ENCODE results near the gene FAM83B. TPM values are rescaled to one million over a fixed set of nuclear protein-coding genes. Genes with fewer than 3 reads are reported as not detected.

The FAM83B gene
- total and polyA plus RNA-seq, 4 donors, result 0.63 TPM; not detected in 3

DNA sequence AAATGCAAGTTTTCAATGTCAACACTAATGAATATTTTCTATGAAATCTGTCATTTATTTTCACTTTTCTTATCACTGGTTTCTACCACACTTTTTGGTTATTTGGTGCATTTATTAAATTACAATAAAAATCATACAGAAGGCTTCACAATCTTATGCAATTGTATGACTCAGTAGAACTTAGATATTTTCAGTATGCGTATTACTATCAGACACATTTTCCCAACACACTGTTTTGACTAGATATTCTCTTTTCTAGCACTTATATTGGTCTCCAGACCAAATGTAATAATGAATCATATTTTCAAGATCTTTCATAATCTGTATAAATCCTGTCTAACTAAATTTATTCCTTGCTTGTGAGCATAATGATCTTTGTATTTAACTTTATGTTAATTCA lies 74.1 kb downstream of the FAM83B start:
- ATAC-seq (ENCODE audit: low FRiP score), result no peak
- H3K4me3 ChIP-seq (ENCODE audit: low read length in 2 of 2), result no peak overlapping the region
- no peaks in the 10 kb centered on the region for H3K27me3 ChIP-seq (ENCODE audit: control insufficient read depth in 1 of 2, insufficient read depth in 2 of 2, low read length in 1 of 2)
- 79 to 85% methylated on average over 1 of the region's 1 CpG for WGBS, 2 donors
- H3K27ac ChIP-seq (ENCODE audit: low read depth in 1 of 2, low read length in 2 of 2), result no peak overlapping the region
- DNase-seq, result no peak
- no peaks in the 10 kb centered on the region for H3K4me1 ChIP-seq (ENCODE audit: control insufficient read depth in 1 of 2, insufficient read depth in 2 of 2, low read length in 2 of 2)
- intact Hi-C loops (cut with DNase I), result no loop called here
- H3K9me3 ChIP-seq (ENCODE audit: control insufficient read depth, low read length), result no peaks in the 10 kb centered on the region
- H3K36me3 ChIP-seq (ENCODE audit: control insufficient read depth in 1 of 2, insufficient read depth in 2 of 2, low read length in 1 of 2), result no peaks in the 10 kb centered on the region

DNA sequence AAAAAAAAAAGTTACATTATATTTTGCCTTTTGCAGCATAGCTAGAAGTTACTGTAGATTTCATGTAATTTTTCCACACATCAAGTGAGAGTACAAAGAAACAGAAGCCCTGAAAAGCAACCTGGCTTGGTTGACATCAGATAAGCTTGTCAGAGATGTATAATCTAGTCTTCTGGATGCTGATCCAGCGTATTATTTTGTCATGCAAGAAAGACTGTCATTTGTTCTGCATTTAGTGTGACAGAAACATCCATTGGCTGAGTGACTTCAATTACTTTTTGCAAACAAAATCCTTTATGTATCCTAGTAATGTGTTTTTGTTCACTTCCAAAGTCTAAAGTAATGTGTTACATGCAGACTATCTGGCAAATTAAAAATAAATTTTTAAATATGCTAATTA lies 75.3 kb downstream of the FAM83B start:
- 45 to 55% methylated on average over 1 of the region's 1 CpG for WGBS, 2 donors
- Histone ChIP-seq H3K36me3 (ENCODE audit: control insufficient read depth in 1 of 2, insufficient read depth in 2 of 2, low read length in 1 of 2) (no peaks in the 10 kb centered on the region), H3K27ac (ENCODE audit: low read depth in 1 of 2, low read length in 2 of 2) (no peak overlapping the region), H3K4me1 (ENCODE audit: control insufficient read depth in 1 of 2, insufficient read depth in 2 of 2, low read length in 2 of 2) (no peaks in the 10 kb centered on the region), H3K9me3 (ENCODE audit: control insufficient read depth, low read length) (no peaks in the 10 kb centered on the region), H3K27me3 (ENCODE audit: control insufficient read depth in 1 of 2, insufficient read depth in 2 of 2, low read length in 1 of 2) (no peaks in the 10 kb centered on the region), H3K4me3 (ENCODE audit: low read length in 2 of 2) (no peak overlapping the region)
- DNase-seq (no peak), ATAC-seq (ENCODE audit: low FRiP score) (no peak)
- intact Hi-C loops (cut with DNase I), result no loop called here

DNA sequence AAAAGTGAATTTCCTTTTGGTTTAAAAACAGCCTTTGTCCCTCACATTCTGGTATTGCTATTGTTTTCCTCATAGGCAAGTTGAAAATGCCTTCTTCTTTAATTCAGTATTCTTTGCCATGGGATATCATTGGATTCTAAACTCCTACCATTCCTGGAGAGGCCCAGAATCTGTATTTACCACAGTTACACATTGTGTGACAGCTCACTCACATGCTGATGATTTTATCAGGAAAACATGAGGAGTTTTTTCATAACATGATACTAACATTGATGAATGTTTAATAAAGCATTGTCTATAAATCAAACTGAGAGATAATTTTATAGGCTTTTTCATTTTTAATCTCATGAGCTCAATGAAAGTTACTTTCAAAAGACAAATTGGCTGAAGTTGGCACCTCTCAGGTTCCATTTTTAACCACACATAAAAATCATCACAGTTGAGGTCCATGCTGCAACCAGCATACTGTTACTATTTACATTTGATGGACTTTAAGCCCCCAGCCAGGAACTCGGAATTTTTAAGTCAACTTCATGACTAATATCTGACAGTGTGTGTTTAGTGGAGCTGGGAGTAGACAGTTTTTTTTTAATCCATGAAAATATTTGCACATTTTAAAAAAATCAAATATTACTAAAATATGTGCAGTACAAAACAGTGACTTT lies 82.8 kb downstream of the FAM83B start:
- no peak for ATAC-seq (ENCODE audit: low FRiP score)
- Histone ChIP-seq H3K27me3 (ENCODE audit: control insufficient read depth in 1 of 2, insufficient read depth in 2 of 2, low read length in 1 of 2) (no peaks in the 10 kb centered on the region), H3K36me3 (ENCODE audit: control insufficient read depth in 1 of 2, insufficient read depth in 2 of 2, low read length in 1 of 2) (no peaks in the 10 kb centered on the region), H3K4me3 (ENCODE audit: low read length in 2 of 2) (no peak overlapping the region), H3K27ac (ENCODE audit: low read depth in 1 of 2, low read length in 2 of 2) (no peak overlapping the region), H3K9me3 (ENCODE audit: control insufficient read depth, low read length) (peaks cover 2% of the 10 kb centered on the region), H3K4me1 (ENCODE audit: control insufficient read depth in 1 of 2, insufficient read depth in 2 of 2, low read length in 2 of 2) (no peaks in the 10 kb centered on the region)
- DNase-seq, result no peak
- 9% methylated on average over 1 of the region's 1 CpG for WGBS, 2 donors
- intact Hi-C loops (cut with DNase I), result no loop called here

DNA sequence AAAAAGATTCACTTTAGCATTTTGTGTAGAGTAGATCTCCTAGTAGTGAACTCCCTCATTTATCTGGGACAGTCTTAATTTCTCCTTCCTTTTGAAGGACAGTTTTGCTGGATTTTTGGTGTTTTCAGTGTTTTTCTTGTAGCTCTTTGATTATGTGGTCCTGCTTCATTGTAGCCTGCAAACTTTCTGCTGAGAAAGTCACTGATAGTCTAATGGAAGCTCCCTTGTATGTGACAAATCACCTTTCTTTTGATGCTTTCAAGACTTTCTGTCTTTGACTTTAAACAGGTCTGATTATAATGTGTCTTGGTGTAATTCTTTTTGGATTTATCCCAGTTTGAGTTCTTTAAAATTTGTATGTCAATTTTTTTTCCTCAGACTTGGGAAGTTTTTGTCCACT lies 86.1 kb downstream of the FAM83B start:
- DNase-seq (no peak), ATAC-seq (ENCODE audit: low FRiP score) (no peak)
- H3K36me3 ChIP-seq (ENCODE audit: control insufficient read depth in 1 of 2, insufficient read depth in 2 of 2, low read length in 1 of 2), result no peaks in the 10 kb centered on the region
- H3K4me1 ChIP-seq (ENCODE audit: control insufficient read depth in 1 of 2, insufficient read depth in 2 of 2, low read length in 2 of 2), result no peaks in the 10 kb centered on the region
- H3K27ac ChIP-seq (ENCODE audit: low read depth in 1 of 2, low read length in 2 of 2), result no peak overlapping the region
- intact Hi-C loops (cut with DNase I), result no loop called here
- H3K27me3 ChIP-seq (ENCODE audit: control insufficient read depth in 1 of 2, insufficient read depth in 2 of 2, low read length in 1 of 2), result no peaks in the 10 kb centered on the region
- no peak overlapping the region for H3K4me3 ChIP-seq (ENCODE audit: low read length in 2 of 2)
- H3K9me3 ChIP-seq (ENCODE audit: control insufficient read depth, low read length), result peaks cover 2% of the 10 kb centered on the region

DNA sequence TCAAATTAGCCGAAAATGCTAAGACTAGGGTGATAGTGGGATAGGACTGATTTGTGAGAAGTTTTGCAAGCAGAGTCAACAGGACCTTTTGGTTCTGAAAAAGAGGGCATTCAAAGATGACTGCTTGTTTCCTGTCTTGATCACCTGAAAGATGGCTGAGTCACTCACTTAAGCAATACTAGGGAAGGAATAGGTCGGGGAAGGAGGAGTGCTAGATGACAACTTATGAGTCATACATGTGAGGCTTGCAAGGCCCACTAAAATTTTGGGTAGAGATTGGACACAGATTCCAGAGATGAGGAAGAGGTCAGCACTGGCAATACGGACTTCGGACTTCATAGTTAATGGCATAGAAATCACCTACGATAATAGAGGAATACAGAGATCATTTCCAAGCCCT lies 89.2 kb downstream of the FAM83B start:
- Histone ChIP-seq H3K27ac (ENCODE audit: low read depth in 1 of 2, low read length in 2 of 2) (no peak overlapping the region), H3K4me1 (ENCODE audit: control insufficient read depth in 1 of 2, insufficient read depth in 2 of 2, low read length in 2 of 2) (no peaks in the 10 kb centered on the region), H3K36me3 (ENCODE audit: control insufficient read depth in 1 of 2, insufficient read depth in 2 of 2, low read length in 1 of 2) (no peaks in the 10 kb centered on the region), H3K9me3 (ENCODE audit: control insufficient read depth, low read length) (peaks cover 2% of the 10 kb centered on the region), H3K4me3 (ENCODE audit: low read length in 2 of 2) (no peak overlapping the region), H3K27me3 (ENCODE audit: control insufficient read depth in 1 of 2, insufficient read depth in 2 of 2, low read length in 1 of 2) (no peaks in the 10 kb centered on the region)
- no peak for ATAC-seq (ENCODE audit: low FRiP score)
- WGBS, 2 donors, result 91 to 93% methylated on average over 5 of the region's 5 CpGs
- intact Hi-C loops (cut with DNase I), result no loop called here
- DNase-seq, result no peak

DNA sequence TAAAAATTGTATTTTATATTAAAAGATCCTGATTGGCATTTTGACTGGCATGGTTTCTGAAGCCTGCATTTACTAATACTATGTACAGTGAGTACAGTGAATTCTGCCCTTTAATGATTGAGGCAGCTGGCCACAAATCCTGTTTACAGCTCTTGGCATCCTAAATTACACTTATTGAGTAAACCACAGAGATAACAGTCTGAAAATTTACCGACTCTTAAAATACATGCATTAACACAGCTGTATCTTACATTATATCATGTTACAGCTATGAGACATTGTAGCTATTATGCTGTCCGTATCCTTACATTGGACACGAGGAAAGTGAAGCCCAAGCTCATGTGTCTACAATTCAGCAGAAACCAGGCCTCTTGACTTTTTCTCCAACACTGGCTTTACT lies 90.8 kb downstream of the FAM83B start:
- ATAC-seq (ENCODE audit: low FRiP score) (no peak), DNase-seq (no peak)
- intact Hi-C loops (cut with DNase I), result no loop called here
- Histone ChIP-seq H3K27me3 (ENCODE audit: control insufficient read depth in 1 of 2, insufficient read depth in 2 of 2, low read length in 1 of 2) (no peaks in the 10 kb centered on the region), H3K4me3 (ENCODE audit: low read length in 2 of 2) (no peak overlapping the region), H3K36me3 (ENCODE audit: control insufficient read depth in 1 of 2, insufficient read depth in 2 of 2, low read length in 1 of 2) (no peaks in the 10 kb centered on the region), H3K9me3 (ENCODE audit: control insufficient read depth, low read length) (peaks cover 2% of the 10 kb centered on the region), H3K4me1 (ENCODE audit: control insufficient read depth in 1 of 2, insufficient read depth in 2 of 2, low read length in 2 of 2) (no peaks in the 10 kb centered on the region), H3K27ac (ENCODE audit: low read depth in 1 of 2, low read length in 2 of 2) (no peak overlapping the region)
- 87% methylated on average over 3 of the region's 3 CpGs for WGBS, 2 donors

DNA sequence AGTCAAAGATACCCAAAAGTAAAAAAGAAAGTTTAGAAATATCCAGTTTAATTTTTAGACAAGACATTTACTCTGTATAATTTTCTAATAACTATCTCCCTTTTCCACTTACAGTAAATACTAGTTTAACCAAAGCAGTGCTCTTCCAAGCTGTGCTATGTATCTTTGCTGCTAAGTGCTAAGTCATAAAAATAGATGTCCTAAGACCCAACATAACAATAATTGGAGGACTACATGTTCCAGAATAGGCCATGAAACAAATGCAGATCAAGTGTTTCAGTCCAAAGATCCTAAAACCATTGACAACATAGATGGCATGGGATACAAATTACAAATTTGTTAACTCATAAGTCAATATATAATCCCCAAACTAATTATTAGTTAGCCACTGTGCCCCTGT lies 111.1 kb downstream of the FAM83B start:
- H3K9me3 ChIP-seq (ENCODE audit: control insufficient read depth, low read length), result peaks cover 4% of the 10 kb centered on the region
- intact Hi-C loops (cut with DNase I), result no loop called here
- ATAC-seq (ENCODE audit: low FRiP score) (no peak), DNase-seq (no peak)
- no peak overlapping the region for H3K4me3 ChIP-seq (ENCODE audit: low read length in 2 of 2)
- H3K27ac ChIP-seq (ENCODE audit: low read depth in 1 of 2, low read length in 2 of 2), result no peak overlapping the region
- H3K4me1 ChIP-seq (ENCODE audit: control insufficient read depth in 1 of 2, insufficient read depth in 2 of 2, low read length in 2 of 2), result no peaks in the 10 kb centered on the region
- H3K36me3 ChIP-seq (ENCODE audit: control insufficient read depth in 1 of 2, insufficient read depth in 2 of 2, low read length in 1 of 2), result no peaks in the 10 kb centered on the region
- no peaks in the 10 kb centered on the region for H3K27me3 ChIP-seq (ENCODE audit: control insufficient read depth in 1 of 2, insufficient read depth in 2 of 2, low read length in 1 of 2)

DNA sequence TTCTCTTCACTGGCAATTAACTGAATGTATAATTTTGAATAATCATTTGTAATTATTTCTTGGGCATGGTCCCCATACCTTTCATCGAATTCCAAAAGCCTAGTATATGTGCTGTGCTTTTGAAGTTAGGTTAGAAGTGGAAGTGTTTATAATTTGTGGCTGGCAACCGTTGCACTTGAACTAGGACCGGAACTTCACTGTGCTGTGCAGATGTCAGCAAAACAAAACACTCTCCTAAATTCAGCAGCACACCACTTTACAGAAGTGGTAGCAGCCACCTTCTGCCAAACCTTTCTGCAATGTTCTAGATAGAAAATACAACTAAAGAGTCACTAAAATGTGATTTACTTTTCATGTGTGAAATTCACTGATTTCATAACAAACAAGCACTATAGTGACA lies 111.9 kb downstream of the FAM83B start:
- no peaks in the 10 kb centered on the region for H3K4me1 ChIP-seq (ENCODE audit: control insufficient read depth in 1 of 2, insufficient read depth in 2 of 2, low read length in 2 of 2)
- WGBS, 2 donors, result 50 to 51% methylated on average over 3 of the region's 3 CpGs
- intact Hi-C loops (cut with DNase I), result no loop called here

DNA sequence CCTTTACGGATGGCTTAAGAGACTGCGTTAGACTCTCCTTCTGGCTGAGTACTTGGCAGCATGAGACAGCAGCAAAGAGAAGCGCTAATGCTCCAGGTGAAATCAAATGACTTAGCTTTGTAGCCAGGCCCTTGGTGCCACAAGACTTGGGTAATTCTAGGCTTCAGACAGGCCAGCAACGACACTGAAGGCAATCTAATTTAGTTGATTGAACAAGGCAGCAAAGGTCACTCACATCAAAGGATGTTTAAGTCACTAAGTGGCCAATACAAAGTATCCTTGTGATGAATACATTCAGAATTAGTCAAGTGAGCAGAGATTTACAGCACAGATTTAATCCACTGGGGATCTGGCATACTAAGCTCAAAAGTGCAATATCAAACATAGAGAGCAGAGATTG lies 113.2 kb downstream of the FAM83B start:
- no peak overlapping the region for H3K27ac ChIP-seq (ENCODE audit: low read depth in 1 of 2, low read length in 2 of 2)
- DNase-seq (no peak), ATAC-seq (ENCODE audit: low FRiP score) (peak; percentile 41)
- no peak overlapping the region for H3K4me3 ChIP-seq (ENCODE audit: low read length in 2 of 2)
- intact Hi-C loops (cut with DNase I), result no loop called here
- H3K36me3 ChIP-seq (ENCODE audit: control insufficient read depth in 1 of 2, insufficient read depth in 2 of 2, low read length in 1 of 2), result no peaks in the 10 kb centered on the region
- whole genome bisulfite sequencing, 2 donors, result 78 to 80% methylated on average over 4 of the region's 4 CpGs
- peaks cover 4% of the 10 kb centered on the region for H3K9me3 ChIP-seq (ENCODE audit: control insufficient read depth, low read length)
- no peaks in the 10 kb centered on the region for H3K27me3 ChIP-seq (ENCODE audit: control insufficient read depth in 1 of 2, insufficient read depth in 2 of 2, low read length in 1 of 2)
- no peaks in the 10 kb centered on the region for H3K4me1 ChIP-seq (ENCODE audit: control insufficient read depth in 1 of 2, insufficient read depth in 2 of 2, low read length in 2 of 2)

More for the DNA sequence above, 111.9 kb downstream of the FAM83B start:
- ATAC-seq (ENCODE audit: low FRiP score), result no peak
- DNase-seq, result no peak
- Histone ChIP-seq H3K36me3 (ENCODE audit: control insufficient read depth in 1 of 2, insufficient read depth in 2 of 2, low read length in 1 of 2) (no peaks in the 10 kb centered on the region), H3K9me3 (ENCODE audit: control insufficient read depth, low read length) (peaks cover 4% of the 10 kb centered on the region), H3K27ac (ENCODE audit: low read depth in 1 of 2, low read length in 2 of 2) (no peak overlapping the region), H3K4me3 (ENCODE audit: low read length in 2 of 2) (no peak overlapping the region), H3K27me3 (ENCODE audit: control insufficient read depth in 1 of 2, insufficient read depth in 2 of 2, low read length in 1 of 2) (no peaks in the 10 kb centered on the region)
